NCI-H2227 (cell line): ENCODE measurements around the gene RSAD1.
A peak's percentile ranks its signal among the peaks of the same experiment; 100 is the strongest.

Source experiments
- DNase-seq: peaks from one replicate; lab custom pipeline; 2025; ENCODE audit not compliant: unreplicated experiment; lab: John Stamatoyannopoulos, UW

RSAD1 gene

GRCh38 chr17:50517011-50517410, 38.4 kb downstream of the RSAD1 start:
- no peak for DNase-seq

GRCh38 chr17:50517504-50518383, 39.1 kb downstream of the RSAD1 start:
- no peak for DNase-seq

GRCh38 chr17:50518384-50519023, 39.8 kb downstream of the RSAD1 start:
- no peak for DNase-seq

GRCh38 chr17:50519141-50519834, 40.6 kb downstream of the RSAD1 start:
- DNase-seq, result no peak

GRCh38 chr17:50520483-50520882, 41.8 kb downstream of the RSAD1 start:
- no peak for DNase-seq

- DNase-seq, result no peak
Observed at GRCh38 chr17:50521514-50521913, 42.9 kb downstream of the RSAD1 start.

GRCh38 chr17:50522766-50523165, 44.1 kb downstream of the RSAD1 start:
- no peak for DNase-seq

GRCh38 chr17:50523208-50523607, 44.5 kb downstream of the RSAD1 start:
- no peak for DNase-seq

- DNase-seq, result no peak
Observed at GRCh38 chr17:50524838-50525237, 46.2 kb downstream of the RSAD1 start.

- DNase-seq, result no peak
Observed at GRCh38 chr17:50527155-50527762, 48.6 kb downstream of the RSAD1 start.

- DNase-seq, result no peak
Observed at GRCh38 chr17:50527949-50528474, 49.4 kb downstream of the RSAD1 start.

GRCh38 chr17:50529849-50530248, 51.2 kb downstream of the RSAD1 start:
- no peak for DNase-seq

- DNase-seq, result no peak
Observed at GRCh38 chr17:50531428-50532025, 52.9 kb downstream of the RSAD1 start.

- DNase-seq, result no peak
Observed at GRCh38 chr17:50532452-50533024, 53.9 kb downstream of the RSAD1 start, which contains the start of gene EPN3. EPN3 (plus strand) TSS chr17:50532735; CDS start chr17:50536557, 3,822 bp downstream.

GRCh38 chr17:50533185-50533584, 54.5 kb downstream of the RSAD1 start:
- no peak for DNase-seq

GRCh38 chr17:50533720-50534148, 55.1 kb downstream of the RSAD1 start:
- no peak for DNase-seq

GRCh38 chr17:50534222-50534978, 55.7 kb downstream of the RSAD1 start:
- DNase-seq, result peak; percentile 19

GRCh38 chr17:50534979-50535326, 56.3 kb downstream of the RSAD1 start:
- DNase-seq, result no peak

GRCh38 chr17:50535407-50535806, 56.7 kb downstream of the RSAD1 start:
- DNase-seq, result no peak
